DOHH2 (cell line): ENCODE results near the gene GRIP2.

ENCODE experiments used
- H3F3A ChIP-seq: fragments of 200-600 bp; sonication (generic), shearing (Covaris generic); 2 replicates; pipeline ENCODE4 v1.6.0; 2016; ENCODE audit warnings: antibody characterized with exemption, mild to moderate bottlenecking; ENCODE audit not compliant: control insufficient read depth, insufficient read depth
- H3K27ac ChIP-seq: fragments of 200-600 bp; sonication (generic); 2 replicates; pipeline ENCODE4 v1.5.1; 2014; ENCODE audit warnings: low read depth, mild to moderate bottlenecking, low read length, moderate library complexity
- H3K27me3 ChIP-seq: fragments of 200-600 bp; sonication (generic); 2 replicates; pipeline ENCODE4 v1.6.1; 2014; ENCODE audit warnings: mild to moderate bottlenecking, low read length, mixed read lengths; ENCODE audit not compliant: control insufficient read depth
- H3K36me3 ChIP-seq: fragments of 200-600 bp; sonication (generic); 2 replicates; pipeline ENCODE4 v1.6.1; 2014; ENCODE audit warnings: mild to moderate bottlenecking, low read length, moderate library complexity, mixed read lengths; ENCODE audit not compliant: control insufficient read depth
- H3K4me1 ChIP-seq: fragments of 200-600 bp; sonication (generic); 2 replicates; pipeline ENCODE4 v1.6.1; 2014; ENCODE audit warnings: mild to moderate bottlenecking, low read length, mixed read lengths; ENCODE audit not compliant: control insufficient read depth
- H3K4me2 ChIP-seq: fragments of 200-600 bp; sonication (generic); 2 replicates; pipeline ENCODE4 v1.6.0; 2014; ENCODE audit warnings: mild to moderate bottlenecking, low read length, moderate library complexity
- H3K4me3 ChIP-seq: fragments of 200-600 bp; sonication (generic); 2 replicates; pipeline ENCODE4 v1.5.1; 2014; ENCODE audit warnings: mild to moderate bottlenecking, low read length, mixed read lengths
- H3K79me2 ChIP-seq: fragments of 200-600 bp; sonication (generic); 2 replicates; pipeline ENCODE4 v1.6.1; 2014; ENCODE audit warnings: mild to moderate bottlenecking, low read length, mixed read lengths; ENCODE audit not compliant: control insufficient read depth
- H3K9me2 ChIP-seq: fragments of 200-600 bp; sonication (generic); replicated peaks from 2 replicates; pipeline ENCODE4 v1.6.1; 2014; ENCODE audit warnings: mild to moderate bottlenecking, low read length, mixed read lengths; ENCODE audit not compliant: control insufficient read depth
- H3K9me3 ChIP-seq: fragments of 200-600 bp; sonication (generic); 2 replicates; pipeline ENCODE4 v1.6.1; 2014; ENCODE audit warnings: antibody characterized with exemption, low read length, mixed read lengths; ENCODE audit not compliant: control insufficient read depth, insufficient read depth
- H4K20me1 ChIP-seq: fragments of 200-600 bp; sonication (generic); 2 replicates; pipeline ENCODE4 v1.6.0; 2014; ENCODE audit warnings: low read depth, mild to moderate bottlenecking, antibody characterized with exemption, low read length, moderate library complexity; ENCODE audit not compliant: control insufficient read depth, insufficient read depth
- CTCF ChIP-seq: fragments of 200-600 bp; sonication (generic); IDR thresholded peaks from one replicate; pipeline ENCODE4 v1.5.1; 2014; ENCODE audit warnings: antibody characterized with exemption, mild to moderate bottlenecking, low read depth, low read length; ENCODE audit not compliant: poor library complexity, severe bottlenecking
- EZH2phosphoT487 ChIP-seq: fragments of 200-600 bp; sonication (generic); IDR thresholded peaks from 2 replicates; pipeline ENCODE4 v1.6.1; 2017; ENCODE audit warnings: borderline replicate concordance, mild to moderate bottlenecking, antibody characterized with exemption, low read length, moderate library complexity, mixed read lengths

GRIP2 gene

GRCh38 chr3:14440531-14441239 is 99.5 kb downstream of the GRIP2 start:
- Histone ChIP-seq H3F3A (no peaks in the 10 kb centered on the region), H3K9me3 (no peaks in the 10 kb centered on the region), H3K4me1 (peaks cover 24% of the 10 kb centered on the region), H3K79me2 (peaks cover 73% of the 10 kb centered on the region), H3K36me3 (peaks cover 21% of the 10 kb centered on the region), H3K4me3 (no peak overlapping the region), H3K27me3 (no peaks in the 10 kb centered on the region), H3K4me2 (no peak overlapping the region), H3K9me2 (no peaks in the 10 kb centered on the region), H4K20me1 (peaks cover 11% of the 10 kb centered on the region), H3K27ac (no peak overlapping the region)
- TF ChIP-seq CTCF (no peak), EZH2phosphoT487 (no peak)

- H3K9me2 ChIP-seq: no peaks in the 10 kb centered on the region
- peaks cover 20% of the 10 kb centered on the region for H3K36me3 ChIP-seq
- no peaks in the 10 kb centered on the region for H3K9me3 ChIP-seq
- TF ChIP-seq EZH2phosphoT487 (no peak), CTCF (no peak)
- peaks cover 24% of the 10 kb centered on the region for H3K4me1 ChIP-seq
- H3K4me3 ChIP-seq: no peak overlapping the region
- H3F3A ChIP-seq: no peaks in the 10 kb centered on the region
- H3K27ac ChIP-seq: no peak overlapping the region
- H4K20me1 ChIP-seq: peaks cover 11% of the 10 kb centered on the region
- no peak overlapping the region for H3K4me2 ChIP-seq
- H3K79me2 ChIP-seq: peaks cover 78% of the 10 kb centered on the region
- H3K27me3 ChIP-seq: no peaks in the 10 kb centered on the region
Measured at GRCh38 chr3:14440168-14440518, 100.0 kb downstream of the GRIP2 start.

GRCh38 chr3:14439501-14440167 is 100.5 kb downstream of the GRIP2 start:
- Histone ChIP-seq H3K79me2 (peaks cover 84% of the 10 kb centered on the region), H3K27ac (no peak overlapping the region), H3K4me2 (no peak overlapping the region)

More at GRCh38 chr3:14439501-14440167, 100.5 kb downstream of the GRIP2 start:
- H3K36me3 ChIP-seq: peaks cover 21% of the 10 kb centered on the region
- H3F3A ChIP-seq: no peaks in the 10 kb centered on the region
- no peak overlapping the region for H3K4me3 ChIP-seq
- no peaks in the 10 kb centered on the region for H3K27me3 ChIP-seq
- H3K9me2 ChIP-seq: no peaks in the 10 kb centered on the region
- no peak for TF ChIP-seq EZH2phosphoT487
- TF ChIP-seq CTCF: no peak
- H3K9me3 ChIP-seq: no peaks in the 10 kb centered on the region
- H4K20me1 ChIP-seq: peaks cover 15% of the 10 kb centered on the region
- peaks cover 24% of the 10 kb centered on the region for H3K4me1 ChIP-seq
